ENCODE measurements around the gene GSC2.

DNA sequence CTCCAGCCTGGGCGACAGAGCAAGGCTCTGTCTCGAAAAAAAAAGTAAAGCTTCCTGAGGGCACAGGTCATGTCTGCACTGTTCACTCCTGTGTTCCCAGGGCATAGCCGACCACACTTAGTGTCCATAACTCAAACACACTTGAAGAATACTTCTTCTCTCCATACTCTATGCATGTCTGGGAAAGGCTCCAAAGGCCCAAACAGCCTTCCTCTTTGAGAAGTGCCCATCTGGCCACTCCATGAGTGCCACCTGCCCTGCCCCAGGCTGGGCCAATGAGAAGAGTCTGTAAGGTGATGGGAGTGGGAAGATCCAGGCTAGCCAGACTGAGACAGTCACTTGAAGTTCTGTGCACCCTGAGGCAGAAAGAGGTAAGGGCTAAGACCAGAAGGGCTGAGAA is 52.6 kb downstream of the GSC2 start:
- TF ChIP-seq, protein P1, sequence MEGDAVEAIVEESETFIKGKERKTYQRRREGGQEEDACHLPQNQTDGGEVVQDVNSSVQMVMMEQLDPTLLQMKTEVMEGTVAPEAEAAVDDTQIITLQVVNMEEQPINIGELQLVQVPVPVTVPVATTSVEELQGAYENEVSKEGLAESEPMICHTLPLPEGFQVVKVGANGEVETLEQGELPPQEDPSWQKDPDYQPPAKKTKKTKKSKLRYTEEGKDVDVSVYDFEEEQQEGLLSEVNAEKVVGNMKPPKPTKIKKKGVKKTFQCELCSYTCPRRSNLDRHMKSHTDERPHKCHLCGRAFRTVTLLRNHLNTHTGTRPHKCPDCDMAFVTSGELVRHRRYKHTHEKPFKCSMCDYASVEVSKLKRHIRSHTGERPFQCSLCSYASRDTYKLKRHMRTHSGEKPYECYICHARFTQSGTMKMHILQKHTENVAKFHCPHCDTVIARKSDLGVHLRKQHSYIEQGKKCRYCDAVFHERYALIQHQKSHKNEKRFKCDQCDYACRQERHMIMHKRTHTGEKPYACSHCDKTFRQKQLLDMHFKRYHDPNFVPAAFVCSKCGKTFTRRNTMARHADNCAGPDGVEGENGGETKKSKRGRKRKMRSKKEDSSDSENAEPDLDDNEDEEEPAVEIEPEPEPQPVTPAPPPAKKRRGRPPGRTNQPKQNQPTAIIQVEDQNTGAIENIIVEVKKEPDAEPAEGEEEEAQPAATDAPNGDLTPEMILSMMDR (IDR thresholded peaks at IDR 0.05; ENCODE audit: low read depth, low read length, poor library complexity, severe bottlenecking): no peak
- TF ChIP-seq EZH2phosphoT487 (IDR thresholded peaks at IDR 0.05; ENCODE audit: borderline replicate concordance, low read length): no peak

Measured in DOHH2 (cell line).